Suppressor macrophage treated with lipopolysaccharide for 4 hours (primary cell): ENCODE measurements around the gene GRM4.

Experiments used
- DNase-seq: peaks from one replicate; pipeline ENCODE4 v3.0.0-alpha.2; 2020

GRM4 gene

GRCh38 chr6:33991610-33992009, 154.3 kb downstream of the GRM4 start:
- no peak for DNase-seq

- DNase-seq: no peak
These were observed 155.8 kb downstream of the GRM4 start for GRCh38 chr6:33990061-33990541.

GRCh38 chr6:33989016-33989854, 156.7 kb downstream of the GRM4 start:
- no peak for DNase-seq

DNA sequence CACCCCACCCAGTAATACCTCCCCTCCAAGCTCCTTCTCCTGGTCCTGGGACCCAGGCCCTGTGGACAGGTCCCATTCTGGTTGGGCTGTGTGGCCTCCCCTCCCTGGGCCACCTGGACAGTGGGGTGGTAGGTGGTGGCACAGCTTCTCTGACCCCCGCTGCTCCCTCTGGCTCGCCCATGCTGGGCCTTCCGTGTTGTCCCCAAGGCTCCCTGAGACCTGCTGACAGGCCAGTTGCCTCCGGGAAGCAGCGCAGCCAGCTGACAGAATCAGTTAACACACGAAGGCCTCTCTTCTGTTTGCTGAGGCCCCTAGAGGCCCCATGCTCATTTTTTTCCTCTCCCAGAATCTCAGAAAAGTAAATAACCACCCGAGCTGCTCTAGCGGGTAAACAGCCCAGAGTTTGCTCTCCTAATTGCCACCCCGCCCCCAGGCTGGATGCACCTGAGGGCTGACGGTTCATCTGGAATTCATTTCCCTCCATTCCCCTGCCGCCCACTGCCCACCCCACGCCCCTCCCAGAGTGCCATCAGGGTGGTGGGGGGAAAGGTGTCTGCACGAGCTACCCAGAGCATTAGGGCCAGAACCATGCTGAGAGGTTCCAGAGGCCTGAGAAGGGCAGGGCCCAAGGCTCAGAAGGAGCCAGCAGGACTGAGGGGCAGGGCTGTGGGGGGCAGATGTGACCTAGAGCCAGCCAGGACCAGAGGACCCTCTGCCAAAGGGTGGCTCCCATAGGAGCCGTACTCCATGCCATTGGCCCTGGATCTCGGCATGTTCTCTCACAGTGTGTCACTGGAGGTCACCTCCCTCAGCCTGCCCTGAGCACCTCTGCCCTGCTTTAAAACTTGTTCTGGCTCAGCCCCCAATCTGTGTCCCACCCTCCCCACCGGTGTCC, 157.5 kb downstream of the GRM4 start:
- no peak for DNase-seq

- DNase-seq: no peak
These were observed 158.3 kb downstream of the GRM4 start for GRCh38 chr6:33987531-33988021.

DNA sequence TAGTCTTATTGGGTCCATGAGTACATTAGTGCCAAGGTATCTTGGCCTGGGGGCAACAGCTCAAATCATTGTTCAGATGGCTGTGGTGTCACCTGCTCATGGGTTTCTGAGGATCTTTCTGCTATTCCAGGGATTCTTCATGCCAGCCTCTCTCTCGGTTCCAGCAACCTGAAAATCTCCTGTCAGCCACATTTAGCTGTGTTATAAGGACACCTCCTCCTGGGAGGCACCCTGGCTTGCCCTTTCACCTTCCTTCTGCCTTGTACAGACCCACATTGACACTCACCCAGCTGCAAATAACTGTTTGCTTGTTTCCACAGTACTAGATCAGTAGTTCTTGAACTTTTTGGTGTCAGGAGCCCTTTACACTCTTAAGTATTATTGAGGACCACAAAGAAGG, 159.9 kb downstream of the GRM4 start:
- DNase-seq: no peak

- no peak for DNase-seq
These were observed 160.6 kb downstream of the GRM4 start for GRCh38 chr6:33985313-33985751.

- no peak for DNase-seq
These were observed 161.2 kb downstream of the GRM4 start for GRCh38 chr6:33984466-33985312.

- DNase-seq: no peak
These were observed 162.0 kb downstream of the GRM4 start for GRCh38 chr6:33983721-33984465.

DNA sequence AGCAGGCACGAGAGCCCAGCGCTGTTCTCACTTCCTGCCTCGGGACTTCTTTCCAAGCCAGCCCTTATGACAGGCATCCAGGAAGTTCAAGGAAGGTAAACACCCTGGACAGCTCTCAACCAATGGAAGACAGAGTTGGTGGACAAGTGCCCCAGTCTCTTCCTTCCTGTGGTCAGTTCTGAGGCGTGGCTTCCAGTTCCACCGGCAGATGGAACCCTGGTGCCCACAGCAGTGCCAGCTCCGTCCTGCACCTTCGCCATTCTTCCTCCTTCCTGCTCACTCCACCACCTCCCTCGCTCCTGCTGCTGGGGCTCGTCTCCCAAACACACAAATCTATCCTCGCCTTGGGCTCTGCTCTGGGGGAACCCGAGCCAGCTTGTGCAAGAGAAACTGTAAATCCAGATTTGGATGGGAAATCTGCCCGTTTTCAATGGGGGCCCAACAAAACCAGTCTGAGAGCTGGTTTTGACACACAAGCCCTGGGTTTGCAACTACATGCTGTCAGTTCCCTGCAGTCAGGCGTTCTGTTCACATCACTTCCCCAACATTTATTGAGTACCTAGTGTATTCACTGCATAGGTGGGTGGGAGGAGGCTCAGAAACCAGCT, 162.7 kb downstream of the GRM4 start:
- DNase-seq: peak; percentile 23

GRCh38 chr6:33981861-33982260, 164.0 kb downstream of the GRM4 start:
- DNase-seq: no peak

- no peak for DNase-seq
These were observed 164.5 kb downstream of the GRM4 start for GRCh38 chr6:33981421-33981820.

DNA sequence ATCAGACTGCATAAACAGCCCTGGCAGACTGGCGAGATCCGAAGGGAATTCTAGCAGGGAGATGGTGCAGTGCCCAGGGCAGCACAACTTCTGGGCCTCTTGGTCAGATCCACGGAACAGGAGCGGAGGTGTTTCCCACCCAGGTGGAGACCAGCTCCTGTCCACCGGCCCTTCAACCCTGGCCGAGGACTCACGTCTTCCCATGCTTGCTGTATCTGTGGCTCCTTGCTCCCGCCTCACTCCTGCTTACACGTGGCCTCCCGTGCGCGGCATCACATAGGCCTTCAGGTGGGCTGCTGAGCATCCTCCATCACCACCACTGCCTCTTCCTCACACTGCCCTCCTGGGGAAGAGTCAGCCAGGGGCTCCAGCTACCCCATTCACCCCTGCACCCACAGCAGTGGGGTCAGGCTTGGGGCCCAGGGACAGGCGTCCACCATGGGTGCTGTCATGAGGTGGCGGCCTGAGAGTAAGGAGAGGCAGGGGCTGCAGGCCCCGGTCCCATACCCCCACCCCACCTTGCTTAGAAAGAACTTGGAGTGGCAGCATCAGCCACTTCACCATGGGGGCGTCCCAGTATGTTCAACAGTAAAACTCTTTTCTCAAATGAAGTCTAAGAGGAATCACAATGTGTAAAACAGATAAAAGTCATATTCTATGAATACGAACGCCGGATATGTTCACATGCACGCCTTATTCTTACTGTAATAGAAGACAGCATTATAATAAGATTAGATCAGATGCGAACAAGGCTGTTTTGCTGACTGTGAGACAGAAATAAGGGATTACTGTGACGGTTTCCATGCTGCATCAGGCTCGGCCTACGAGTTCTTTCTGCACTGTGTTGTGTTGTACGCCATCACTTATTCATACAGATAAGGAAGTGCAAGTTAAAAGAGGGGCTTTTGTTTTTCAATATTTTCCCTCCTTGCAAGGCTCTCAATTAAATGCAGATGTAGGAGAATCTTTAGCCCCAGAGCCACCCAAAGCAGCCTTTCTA, 165.4 kb downstream of the GRM4 start:
- DNase-seq: no peak

DNA sequence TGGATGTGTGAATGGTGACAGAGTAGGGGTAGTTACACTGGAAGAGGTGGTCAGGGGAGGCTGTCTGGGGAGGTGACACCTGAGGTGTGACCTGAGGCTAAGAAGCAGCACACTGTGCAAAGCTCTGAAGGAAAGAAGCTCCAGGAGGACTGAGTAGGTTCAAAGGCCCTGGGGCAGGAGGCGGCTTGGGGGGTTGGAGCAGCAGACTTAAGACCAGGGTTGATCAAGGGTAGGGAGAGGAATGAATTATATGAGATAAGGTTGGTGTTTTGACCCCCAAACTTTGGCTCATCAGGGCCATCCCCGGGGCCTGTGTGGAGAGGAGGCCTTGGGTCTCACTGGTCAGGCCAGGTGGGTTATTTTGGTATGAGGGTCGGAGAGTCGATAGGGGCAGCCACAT, 166.1 kb downstream of the GRM4 start:
- DNase-seq: no peak

GRCh38 chr6:33978412-33979150, 167.3 kb downstream of the GRM4 start:
- DNase-seq: no peak

GRCh38 chr6:33977606-33978411, 168.1 kb downstream of the GRM4 start:
- no peak for DNase-seq

DNA sequence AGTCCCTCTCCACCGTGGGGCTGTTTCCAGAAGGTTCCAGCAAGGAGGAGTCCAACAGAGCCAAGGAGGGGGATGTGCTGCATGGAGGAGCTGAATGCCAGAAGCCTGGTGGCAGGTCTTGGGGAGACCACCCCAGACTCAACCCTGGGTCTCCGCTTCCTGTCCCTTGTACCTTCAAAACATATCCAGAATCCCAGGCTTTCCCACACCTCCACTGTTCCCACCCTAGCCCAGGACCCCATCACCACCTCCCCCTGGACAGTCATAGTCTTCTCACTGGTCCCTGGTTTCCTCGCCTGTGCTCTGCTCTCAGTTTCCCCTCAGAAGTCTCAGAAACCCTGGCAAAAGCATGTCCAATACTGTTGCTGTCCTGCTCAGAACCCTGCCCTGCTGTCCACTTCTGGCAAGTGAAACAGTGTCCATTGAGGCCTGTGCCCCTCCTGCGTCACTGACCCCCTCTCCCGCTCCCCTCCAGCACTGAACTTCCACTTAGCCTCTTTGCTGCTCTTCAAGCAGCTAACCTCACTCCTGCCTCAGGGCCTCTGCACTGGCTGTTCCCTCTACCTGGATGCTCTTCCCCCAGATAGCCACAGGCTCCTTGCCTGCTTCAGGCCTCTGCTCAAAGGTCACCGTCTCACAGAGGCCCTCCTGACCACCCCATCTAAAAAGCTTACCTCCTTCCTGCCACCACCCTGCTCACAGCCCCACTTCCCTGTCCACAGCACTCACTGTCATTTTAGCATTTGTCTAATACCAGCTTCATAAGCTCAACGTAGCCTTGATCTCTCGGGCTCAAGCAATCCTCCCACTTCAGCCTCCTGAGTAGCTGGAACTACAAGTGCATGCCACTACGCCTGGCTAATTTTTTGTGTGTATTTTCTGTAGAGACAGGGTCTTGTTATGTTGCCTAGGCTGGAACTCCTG, 169.2 kb downstream of the GRM4 start:
- DNase-seq: no peak
